Right renal pelvis (tissue), 4 donors: ENCODE measurements around the gene PRSS56. TPM values are rescaled to one million over a fixed set of nuclear protein-coding genes. Genes with fewer than 3 reads are reported as not detected.
"Not testable (repeated sequence)": the region's sequence is repeated elsewhere in the genome, so short reads cannot be mapped to it uniquely, and the experiment has no call there.

ENCODE experiments used
- DNase-seq, 4 donors: peaks; one replicate each; pipeline ENCODE4 v3.0.0-alpha.2; 2013; ENCODE audit warnings: low read depth in 4 of 4, low spot score in 3 of 4, missing footprints in 1 of 4
- polyA plus RNA-seq, 4 donors: library from polyadenylated mRNA; unstranded; fragments of 120-200 nt; gene quantifications; one replicate each; pipeline ENCODE4 v1.2.1, GENCODE V29; 2013; ENCODE audit not compliant: insufficient read length in 4 of 4

Gene PRSS56
- polyA plus RNA-seq, 4 donors, result 0.23 TPM; not detected in 3

DNA sequence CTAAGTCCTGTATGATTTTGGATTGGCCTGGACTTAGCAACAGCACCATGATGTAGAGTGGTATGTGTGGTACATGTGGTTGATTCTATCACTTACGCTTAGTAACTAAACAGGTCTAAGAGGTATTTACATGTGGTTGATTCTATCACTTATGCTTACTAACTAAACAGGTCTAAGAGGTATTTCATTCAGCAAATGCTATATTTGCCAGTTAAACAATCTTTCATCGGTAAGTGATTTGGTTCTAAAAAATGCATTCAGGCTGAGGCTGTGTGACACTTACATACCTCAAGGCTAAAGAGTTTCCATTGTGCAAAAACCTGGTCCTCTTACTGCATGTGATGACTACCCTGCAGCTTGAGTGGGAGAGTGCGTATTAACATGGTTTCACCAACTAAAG is 43.4 kb downstream of the PRSS56 start:
- no peak for DNase-seq

- no peak for DNase-seq
Observed at GRCh38 chr2:232567721-232568120, 47.5 kb downstream of the PRSS56 start.

DNA sequence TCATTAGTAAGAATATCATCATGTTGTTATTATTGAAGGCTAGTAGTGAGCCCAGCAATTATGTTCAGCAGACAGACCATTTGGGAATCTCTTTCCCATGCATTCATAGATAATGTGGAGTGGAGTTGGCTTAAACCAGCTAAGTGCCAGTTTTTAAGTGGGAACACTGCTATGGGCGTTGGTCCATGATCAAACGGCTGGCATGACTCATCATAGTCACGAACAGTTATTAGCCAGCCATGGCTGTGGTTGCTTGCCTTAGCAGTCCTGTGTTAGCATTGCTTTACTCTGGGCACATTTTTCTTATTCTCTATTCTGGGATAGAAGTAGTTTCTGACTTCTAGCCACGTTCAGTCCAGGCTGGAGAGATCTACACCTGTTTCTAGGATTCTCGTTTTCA is 48.0 kb downstream of the PRSS56 start:
- DNase-seq, result no peak

DNA sequence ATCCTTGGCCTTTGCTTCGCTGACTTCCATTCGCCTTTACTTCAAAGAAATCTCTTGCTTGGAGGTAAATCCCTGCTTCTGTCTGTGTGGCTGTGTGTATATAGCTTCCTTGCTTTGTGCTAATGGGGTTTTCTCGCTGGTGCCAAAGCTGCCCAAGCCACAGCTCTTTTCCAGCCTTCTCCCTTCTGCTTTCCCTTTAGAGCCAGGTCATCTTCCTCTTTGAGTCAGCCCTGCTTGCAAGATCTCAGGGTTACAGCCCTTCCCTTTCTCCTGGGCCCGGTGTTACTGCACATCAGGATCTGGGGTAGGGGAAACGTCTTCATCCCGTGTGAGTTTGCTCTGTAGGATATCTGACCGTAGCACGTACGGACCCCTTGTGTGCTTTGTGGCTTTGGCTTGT is 49.4 kb downstream of the PRSS56 start:
- DNase-seq, result no peak

- DNase-seq, result not testable (repeated sequence)
Observed at GRCh38 chr2:232570481-232570880, 50.3 kb downstream of the PRSS56 start.

GRCh38 chr2:232571026-232571474 is 50.9 kb downstream of the PRSS56 start:
- no peak for DNase-seq

- DNase-seq, result no peak
Observed at GRCh38 chr2:232573042-232573441, 52.9 kb downstream of the PRSS56 start.

DNA sequence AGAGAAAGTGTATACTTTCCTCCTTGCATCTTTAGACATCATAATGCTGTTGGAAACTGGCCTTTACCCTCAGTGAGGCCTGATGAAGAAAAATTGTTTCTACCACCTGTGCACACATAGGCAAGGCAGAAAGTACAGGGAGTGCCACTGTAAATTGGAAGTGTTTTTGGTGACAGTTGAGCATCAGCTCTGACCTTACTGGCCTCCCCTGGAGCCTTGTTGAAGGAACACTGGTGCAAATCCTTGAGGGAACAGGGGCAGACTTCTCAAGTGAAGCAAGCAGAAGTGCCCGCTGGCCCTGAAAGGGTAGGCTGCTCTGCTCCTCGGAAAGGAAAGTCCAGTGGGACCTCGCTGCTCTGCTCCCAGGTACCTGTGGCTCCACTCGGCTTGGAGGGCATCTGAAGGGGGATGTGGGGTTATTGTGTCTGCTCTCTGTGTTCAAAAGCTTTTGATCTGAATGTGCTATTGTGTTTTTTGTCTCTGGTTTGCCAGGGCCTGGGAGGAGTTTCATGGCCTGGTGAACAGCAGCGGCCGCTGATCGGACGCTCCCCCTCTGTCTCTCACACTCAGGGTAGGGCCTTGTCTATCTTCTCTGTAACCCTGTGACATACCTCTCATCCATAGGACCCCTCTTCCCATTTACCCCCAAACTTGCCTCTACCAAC is 53.7 kb downstream of the PRSS56 start:
- DNase-seq, result no peak

DNA sequence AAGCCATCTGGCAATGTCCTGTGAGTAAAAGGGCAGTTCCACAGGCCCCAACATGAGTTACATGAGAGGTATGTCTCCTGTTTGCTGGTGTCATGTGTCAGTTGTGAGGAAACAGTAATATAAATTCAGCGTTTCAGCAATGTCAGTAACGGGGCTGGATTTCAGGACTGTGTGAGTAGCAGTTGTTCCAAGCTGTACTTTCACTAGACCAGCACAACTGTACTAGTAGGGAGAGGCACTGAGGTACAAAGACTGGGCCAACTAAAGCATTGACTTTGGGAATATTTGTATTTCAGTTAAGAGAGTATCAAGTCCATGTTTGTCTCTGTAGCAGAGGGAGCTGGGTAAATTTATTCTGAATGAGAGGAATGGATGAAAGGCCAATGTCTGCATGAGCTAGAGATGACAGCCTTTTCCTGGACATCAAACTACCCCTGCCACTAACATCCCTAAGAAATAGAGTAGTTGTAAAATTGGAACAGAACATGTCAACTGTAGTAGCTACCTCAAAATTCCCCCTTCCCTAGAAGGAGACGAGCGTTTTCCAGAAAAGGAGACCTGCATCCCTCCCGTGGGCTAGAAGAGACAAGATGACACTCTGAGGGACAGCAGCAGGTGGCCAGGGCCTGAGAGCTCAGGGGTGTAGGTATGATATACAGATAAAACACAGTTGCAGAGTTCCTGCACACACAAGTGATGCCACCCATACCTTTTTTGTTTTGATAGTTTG is 54.7 kb downstream of the PRSS56 start:
- no peak for DNase-seq

Other genes starting within 250 kb of the PRSS56 start
- not detected for gene ALPP, start 141.6 kb upstream of the PRSS56 start, polyA plus RNA-seq
- gene ALPG, start 113.5 kb upstream of the PRSS56 start, polyA plus RNA-seq, result under 1 TPM in 1 of 4 donors, not detected in 3; 0.04 TPM
- under 1 TPM in 2 of 4 donors, not detected in 2; 0.06 to 0.10 TPM for gene ALPI, start 64.2 kb upstream of the PRSS56 start, polyA plus RNA-seq
- gene ECEL1, start 32.6 kb upstream of the PRSS56 start, polyA plus RNA-seq, result 10 to 100 TPM in 3 of 4 donors, 1 to 10 TPM in 1; 4.7 to 19.4 (median 12.5) TPM
- under 1 TPM; 0.32 to 0.65 (median 0.39) TPM for gene CHRND, start 5.8 kb downstream of the PRSS56 start, polyA plus RNA-seq
- 1 to 10 TPM in 2 of 4 donors, under 1 TPM in 2; 0.81 to 1.1 (median 1.0) TPM for gene CHRNG, start 19.3 kb downstream of the PRSS56 start, polyA plus RNA-seq
- 10 to 100 TPM; 10.9 to 14.4 (median 13.8) TPM for gene TIGD1, start 30.2 kb downstream of the PRSS56 start, polyA plus RNA-seq
- 100 to 1,000 TPM in 3 of 4 donors, 10 to 100 TPM in 1; 99.0 to 102 (median 101) TPM for gene EIF4E2, start 30.3 kb downstream of the PRSS56 start, polyA plus RNA-seq
- 10 to 100 TPM; 61.8 to 96.1 (median 87.6) TPM for gene EFHD1, start 113.2 kb downstream of the PRSS56 start, polyA plus RNA-seq
- gene GIGYF2, start 176.9 kb downstream of the PRSS56 start, polyA plus RNA-seq, result 10 to 100 TPM; 57.9 to 69.3 (median 66.4) TPM